Stromal cell of bone marrow (primary cell): Measurements from ENCODE around the gene GIMAP1.

Experiments used
- DNase-seq: peaks from one replicate; pipeline ENCODE4 v3.0.0-alpha.2; 2012; ENCODE audit warnings: low read depth

Gene GIMAP1

DNA sequence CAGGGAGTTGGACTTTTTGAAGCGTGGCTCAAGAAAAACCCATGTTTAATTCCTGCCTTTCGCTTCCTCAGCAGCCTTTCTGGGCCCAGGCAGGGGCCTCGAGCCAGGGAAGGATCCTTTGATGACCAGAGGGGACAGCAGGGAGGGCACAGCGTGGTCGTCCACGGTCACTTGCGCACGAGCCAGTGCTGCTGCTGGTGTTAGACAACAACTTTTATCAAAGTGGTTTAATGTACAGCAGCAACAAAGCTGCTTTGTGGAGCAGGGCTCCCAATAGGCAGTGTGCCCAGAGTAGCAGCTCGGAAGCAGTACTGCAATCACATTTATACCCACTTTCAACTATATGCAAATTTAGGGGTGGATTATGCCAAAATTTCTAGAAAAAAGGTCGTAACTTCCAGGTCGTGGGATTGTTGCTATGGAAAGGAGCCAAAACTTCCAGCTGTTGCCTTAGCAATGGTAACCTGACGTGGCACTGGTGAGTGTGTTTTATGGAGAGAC is 6.1 kb downstream of the GIMAP1 start:
- DNase-seq, result no peak

DNA sequence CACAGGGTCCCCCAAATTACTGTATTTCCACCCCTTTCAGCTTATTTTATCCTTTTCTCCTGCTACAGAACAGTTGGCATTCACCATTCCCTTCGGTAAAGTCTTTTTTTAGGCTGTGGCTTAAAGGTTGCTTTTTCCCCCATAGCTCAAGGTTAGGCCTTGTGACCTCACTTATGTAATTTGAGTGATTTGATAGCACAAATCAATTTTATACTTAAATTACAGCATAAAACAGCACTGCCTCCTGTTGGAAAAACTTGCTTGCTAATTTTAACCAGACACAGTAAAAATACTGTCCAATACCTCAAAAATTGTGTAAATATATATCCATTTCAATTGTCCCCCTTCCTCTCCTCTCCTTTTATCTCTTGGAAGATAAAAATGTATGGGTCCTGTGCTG is 7.1 kb downstream of the GIMAP1 start:
- DNase-seq, result no peak

DNA sequence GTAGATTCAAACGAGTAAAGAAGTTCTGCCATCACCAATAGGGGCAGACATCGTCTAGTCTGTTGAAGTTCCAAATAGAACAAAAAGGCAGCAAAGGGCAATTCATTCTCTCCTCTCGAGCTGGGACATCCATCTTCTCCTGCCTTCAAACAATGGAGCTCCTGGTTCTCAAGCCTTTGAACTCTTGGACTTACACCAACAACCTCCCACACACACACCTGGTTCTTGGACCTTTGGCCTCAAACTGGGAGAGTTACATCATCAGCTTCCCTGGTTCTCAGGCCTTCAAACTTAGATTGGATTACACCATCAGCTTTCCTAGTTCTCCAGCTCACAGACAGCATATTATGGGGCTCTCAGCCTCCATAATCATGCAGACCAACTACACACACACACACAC is 11.0 kb downstream of the GIMAP1 start:
- DNase-seq, result no peak

DNA sequence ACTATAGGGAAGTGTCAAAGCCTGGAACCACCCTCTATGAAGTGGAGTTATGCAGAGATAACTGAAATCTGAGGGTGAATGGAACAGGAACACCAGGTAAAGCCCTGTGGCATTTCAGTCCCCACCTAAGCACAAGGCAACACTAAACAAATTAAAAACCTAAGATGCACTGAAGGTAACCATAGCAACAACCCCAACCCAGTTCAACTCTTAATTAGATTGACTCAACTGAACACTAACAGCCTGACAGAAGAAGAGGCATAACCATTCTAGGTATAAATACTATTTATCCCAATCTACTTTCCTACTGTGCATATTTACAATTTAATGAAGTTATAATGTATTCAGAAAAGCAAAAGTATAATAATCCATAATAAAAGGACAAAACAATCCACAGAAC is 11.6 kb downstream of the GIMAP1 start:
- DNase-seq, result no peak

DNA sequence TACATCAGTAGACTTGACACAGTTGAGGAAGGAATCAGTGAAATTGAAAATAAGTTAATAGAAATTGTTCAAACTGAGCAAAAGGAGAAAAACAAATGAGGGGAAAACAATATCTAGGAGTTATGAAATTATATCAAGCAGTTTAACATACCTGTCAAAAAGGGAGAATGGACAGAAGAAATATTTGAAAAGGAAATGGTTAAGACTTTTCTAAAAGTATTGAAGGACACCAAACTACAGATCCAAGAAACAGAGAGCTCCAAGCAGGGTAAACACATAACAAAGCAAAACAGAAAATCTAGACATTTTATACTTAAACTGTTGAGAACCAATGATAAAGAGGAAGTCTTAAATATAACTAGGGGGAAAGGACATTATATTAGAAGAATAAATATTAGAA is 12.2 kb downstream of the GIMAP1 start:
- no peak for DNase-seq

DNA sequence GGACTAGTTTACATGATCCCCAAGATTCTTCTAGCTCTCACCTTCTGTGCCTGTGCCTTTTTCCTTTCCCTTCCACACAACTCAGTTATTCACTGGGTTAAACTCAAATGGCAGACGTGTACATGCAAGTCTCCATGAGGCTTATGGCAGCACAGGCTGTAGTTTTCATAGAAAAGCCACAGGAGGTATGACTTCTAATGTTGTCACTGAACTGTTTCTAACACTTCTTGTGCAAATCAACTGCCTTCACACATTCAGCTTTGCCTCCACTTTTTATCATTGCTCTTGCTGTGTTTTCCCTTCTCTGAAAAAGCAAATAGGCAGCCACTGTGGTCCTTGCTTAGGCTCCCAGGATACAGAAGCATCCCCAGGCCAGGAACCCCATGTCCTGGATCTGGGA is 15.5 kb downstream of the GIMAP1 start:
- DNase-seq, result no peak

DNA sequence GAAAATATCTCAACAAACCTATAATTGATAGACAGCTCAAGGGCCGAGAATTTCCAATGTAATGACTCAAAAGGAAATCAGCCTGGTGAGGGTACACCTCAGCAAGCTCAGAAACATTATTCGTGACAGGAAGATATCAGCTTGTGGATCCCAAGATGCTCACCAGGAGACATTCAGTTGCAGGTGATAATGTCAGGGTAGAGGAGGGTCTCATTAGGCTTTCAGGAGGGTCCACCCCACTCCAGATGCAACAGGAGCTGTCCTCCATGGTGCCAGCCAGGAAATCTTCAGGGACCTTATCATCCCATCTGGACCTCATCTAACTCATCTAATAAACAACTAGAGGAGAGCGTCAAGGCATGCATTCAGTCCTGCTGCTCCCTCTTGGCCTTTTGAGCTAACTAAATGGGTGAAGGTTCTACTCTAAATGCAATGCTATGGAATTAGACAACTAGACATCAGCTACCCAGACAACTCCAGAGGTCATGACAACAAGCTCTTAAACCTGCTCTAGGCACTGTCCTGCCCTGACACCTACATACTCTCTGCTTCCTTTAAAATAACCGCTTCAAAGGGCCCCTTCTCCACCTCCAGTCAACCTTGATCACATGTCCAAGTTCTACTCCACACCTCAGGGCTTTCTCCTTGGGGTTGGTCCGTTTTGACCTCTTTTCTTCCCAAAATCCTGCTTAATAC is 16.5 kb downstream of the GIMAP1 start:
- DNase-seq, result no peak

DNA sequence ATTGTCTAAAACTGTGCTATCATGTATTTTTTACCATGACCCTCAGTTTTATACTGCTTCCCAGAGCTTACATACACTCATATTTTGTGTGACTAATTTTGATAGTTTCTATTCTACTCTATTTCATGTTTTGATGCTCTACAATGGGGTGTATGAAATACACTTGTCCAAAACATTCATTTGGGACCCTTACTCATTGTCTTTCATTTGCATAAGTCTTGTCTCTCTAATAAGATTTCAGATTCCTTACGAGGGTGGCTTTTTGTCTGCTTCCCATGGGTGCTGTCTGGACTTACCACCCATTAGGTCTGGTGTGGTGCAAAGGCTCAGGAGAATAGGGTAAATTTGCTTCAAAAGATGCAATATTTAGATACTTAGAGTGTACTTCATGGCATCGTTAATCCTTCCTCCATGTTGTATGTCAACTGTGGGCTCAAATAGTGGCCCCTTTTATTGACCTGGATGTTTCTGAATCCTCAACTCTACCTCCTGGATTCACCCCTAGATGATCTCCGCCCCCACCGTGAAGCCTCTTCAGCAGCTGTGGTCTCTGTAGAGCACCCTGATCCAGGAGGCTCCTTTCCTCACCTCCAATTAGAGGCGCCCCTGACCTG is 17.2 kb downstream of the GIMAP1 start:
- no peak for DNase-seq

DNA sequence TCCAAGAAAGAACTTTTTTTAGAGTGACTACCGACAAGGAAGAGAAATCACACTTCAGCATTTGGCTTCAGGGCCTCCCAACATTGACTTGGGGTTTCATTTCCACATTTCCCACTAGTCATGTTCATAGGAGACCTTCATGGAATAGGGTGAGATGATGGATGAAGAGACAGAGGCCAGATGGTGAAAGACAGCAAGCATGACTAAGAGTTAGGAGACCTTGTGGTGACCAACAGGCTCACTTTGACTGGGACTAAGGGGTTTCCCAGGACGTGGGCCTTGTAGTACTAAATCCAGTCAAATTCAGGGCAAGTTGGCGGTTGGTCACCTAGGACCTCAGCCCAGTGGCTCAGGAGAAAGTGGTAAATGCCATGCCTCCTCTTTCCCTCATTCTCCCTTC is 17.8 kb downstream of the GIMAP1 start:
- no peak for DNase-seq

DNA sequence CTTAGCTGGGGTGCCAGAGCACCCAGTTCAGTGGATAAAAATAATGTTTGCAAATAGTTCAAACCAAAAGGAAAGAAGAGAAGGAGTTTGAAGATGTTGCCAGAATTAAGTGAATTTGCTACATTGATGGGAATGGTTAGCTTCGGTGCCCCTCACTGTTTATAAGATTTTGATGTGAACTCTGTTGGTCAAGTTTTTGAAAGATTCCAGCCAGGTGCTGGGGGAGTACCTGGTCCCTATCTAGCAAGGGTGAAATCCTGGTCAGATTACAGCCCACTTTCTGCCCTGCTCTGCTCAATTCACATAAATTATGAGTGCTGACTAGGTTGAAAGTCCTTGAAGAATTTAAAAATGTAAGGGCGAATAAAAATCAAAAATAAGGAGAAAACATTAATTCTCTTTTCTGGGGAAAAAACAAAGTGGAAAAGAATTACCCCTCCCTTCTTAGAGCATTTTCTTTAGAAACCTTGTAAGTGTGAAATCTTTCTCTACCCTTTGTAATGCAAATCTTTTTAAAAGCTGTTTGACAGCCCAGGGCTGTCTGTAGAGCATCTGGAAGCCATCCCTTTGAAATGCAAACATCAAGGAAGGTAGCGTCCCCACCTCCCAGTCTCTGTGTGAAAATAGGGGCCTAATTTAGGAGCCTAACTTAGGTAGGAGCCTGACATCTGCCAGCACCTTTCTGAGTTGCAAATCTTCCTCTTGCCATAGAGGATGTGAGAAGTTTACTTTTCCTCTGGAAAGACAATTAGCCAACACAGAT is 19.4 kb downstream of the GIMAP1 start:
- DNase-seq, result no peak

DNA sequence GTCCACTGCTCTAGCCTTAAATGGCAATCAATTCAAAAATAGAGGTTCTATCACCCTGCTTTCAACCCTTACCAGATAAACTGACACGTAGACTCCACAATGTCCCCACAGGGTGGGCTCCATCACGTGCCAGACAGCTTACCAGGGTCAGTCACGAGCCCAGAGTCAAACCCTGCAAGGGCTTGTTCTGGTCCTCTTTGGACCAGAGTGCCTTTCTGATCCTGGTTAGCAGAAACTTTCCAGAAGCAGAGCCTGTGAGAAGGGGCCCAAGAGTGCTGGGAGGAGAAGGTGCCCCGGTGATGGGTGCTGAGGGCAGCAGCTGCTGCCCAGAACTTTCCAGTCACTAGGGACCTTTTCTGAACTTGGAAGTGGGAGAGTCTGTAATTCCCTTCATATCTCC is 20.5 kb downstream of the GIMAP1 start:
- DNase-seq, result no peak

DNA sequence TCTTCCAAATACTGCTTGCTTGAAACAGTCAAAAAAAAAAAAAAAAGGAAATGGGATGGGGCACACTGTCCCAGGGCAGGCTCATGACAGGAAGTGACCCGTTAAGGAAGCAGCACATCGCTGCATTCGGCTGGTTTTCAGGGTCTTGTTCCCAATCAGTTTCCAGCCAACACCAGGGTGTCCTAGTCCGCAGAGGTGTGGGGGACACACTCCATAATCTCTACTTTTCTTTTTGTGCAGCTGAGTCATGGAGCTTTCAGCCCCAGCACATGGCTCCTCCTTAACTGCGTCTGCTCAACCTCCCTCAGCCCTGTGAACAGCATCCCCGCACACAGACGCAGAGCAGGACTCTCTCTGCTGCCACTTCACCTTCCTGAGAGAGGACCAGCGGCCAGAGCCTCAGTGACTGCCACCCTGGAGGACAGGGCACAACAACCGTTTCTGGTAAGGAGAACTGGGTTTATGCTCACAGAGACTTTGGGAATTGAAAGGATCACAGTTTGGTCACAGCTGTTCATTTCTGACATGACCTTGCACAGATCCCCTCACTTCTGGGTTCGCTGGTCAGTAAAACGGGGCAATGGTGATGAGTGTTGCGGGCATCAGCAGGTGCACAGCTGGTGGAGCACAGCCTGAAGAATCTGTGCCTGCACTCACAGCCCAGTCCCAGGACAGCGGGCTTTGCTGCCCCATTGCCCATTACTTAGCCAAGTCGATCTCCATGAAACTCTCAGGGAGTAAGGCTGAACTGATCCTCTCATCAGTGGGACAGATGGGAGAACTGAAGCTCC is 21.0 kb downstream of the GIMAP1 start, which contains the start of gene GIMAP5:
Gene GIMAP5 (plus strand): TSS at position 154 of the 791 bp plus-strand sequence. CDS start 3,467 bp downstream, outside the sequence.
- DNase-seq, result no peak

DNA sequence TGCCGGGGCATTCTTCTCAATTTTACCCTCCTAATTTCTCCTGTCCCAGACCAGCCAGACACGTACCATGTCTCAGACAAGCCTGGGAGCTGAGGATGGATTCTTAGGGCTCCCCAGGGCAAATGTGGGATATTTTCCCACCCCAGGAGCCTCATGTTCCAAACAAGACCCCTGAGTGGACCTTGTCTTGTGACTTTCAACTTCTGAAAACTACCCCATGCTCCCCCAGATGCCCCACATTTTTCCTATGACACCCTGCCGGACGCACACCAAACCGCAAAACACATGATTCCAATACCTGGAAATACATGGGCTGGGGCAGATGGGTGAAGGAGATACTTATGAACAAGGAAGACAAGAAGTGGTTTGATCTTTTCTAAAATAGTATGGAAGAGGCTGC is 21.7 kb downstream of the GIMAP1 start:
- no peak for DNase-seq

DNA sequence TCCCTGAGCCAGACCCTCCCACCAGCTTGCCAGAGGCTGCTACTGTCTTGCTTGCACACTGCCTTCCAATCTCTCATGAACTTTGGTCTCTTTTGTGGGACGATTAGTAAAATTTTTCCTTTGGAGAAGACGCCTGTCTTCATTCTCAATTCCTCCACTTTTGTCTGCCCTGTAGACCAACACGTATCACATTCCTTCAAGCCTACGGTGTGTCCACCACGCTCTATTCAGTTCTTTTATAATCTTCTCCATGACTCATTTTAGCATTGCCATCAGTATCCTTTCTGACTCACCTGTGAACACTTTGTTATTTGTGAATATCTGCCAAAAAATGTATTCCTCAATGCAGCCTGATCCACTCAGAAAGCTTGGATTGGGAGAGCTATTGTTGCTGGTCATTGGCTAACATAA is 22.2 kb downstream of the GIMAP1 start:
- no peak for DNase-seq

DNA sequence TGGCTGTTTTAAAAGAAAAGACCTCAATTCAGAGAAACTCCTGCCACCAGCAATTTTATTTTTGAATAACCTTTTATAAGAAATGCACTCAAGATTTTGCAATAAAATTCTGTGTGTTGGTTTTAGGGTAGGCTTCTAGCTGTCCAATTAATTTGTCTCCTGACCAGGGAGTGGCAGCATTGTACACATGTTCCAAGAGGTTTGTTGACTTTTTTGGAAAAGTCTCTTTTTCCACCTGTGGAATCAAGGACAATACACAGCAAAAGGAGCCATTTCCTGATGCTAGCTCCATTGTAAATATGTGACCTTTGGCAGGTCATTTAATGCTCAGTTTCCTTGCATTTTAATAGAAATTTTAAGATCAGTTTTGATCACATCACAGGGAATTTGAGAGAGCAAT is 22.6 kb downstream of the GIMAP1 start:
- DNase-seq, result no peak

DNA sequence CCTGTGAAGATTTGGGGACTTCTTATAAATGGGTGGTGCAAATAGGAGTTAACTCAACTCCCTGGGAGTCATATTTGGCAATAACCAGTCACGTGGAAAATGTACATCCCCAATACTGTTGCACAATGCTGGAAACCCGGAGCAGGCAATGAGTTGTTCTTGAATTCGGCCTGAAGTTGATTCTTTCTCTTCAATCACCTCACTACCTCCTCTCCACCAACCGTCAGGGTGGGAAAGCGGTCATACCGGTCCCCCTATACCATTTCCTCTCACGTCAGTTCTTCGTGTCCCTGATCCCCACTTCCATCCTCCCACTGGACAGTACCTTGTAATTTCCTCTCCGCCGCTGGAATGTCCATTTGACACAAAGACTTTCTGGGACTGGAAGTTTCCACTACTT is 23.6 kb downstream of the GIMAP1 start:
- DNase-seq, result no peak

DNA sequence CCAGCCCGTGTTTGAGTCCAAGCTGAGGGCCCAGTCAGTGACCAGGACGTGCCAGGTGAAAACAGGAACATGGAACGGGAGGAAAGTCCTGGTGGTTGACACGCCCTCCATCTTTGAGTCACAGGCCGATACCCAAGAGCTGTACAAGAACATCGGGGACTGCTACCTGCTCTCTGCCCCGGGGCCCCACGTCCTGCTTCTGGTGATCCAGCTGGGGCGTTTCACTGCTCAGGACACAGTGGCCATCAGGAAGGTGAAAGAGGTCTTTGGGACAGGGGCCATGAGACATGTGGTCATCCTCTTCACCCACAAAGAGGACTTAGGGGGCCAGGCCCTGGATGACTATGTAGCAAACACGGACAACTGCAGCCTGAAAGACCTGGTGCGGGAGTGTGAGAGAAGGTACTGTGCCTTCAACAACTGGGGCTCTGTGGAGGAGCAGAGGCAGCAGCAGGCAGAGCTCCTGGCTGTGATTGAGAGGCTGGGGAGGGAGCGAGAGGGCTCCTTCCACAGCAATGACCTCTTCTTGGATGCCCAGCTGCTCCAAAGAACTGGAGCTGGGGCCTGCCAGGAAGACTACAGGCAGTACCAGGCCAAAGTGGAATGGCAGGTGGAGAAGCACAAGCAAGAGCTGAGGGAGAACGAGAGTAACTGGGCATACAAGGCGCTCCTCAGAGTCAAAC is 26.0 kb downstream of the GIMAP1 start:
- no peak for DNase-seq

DNA sequence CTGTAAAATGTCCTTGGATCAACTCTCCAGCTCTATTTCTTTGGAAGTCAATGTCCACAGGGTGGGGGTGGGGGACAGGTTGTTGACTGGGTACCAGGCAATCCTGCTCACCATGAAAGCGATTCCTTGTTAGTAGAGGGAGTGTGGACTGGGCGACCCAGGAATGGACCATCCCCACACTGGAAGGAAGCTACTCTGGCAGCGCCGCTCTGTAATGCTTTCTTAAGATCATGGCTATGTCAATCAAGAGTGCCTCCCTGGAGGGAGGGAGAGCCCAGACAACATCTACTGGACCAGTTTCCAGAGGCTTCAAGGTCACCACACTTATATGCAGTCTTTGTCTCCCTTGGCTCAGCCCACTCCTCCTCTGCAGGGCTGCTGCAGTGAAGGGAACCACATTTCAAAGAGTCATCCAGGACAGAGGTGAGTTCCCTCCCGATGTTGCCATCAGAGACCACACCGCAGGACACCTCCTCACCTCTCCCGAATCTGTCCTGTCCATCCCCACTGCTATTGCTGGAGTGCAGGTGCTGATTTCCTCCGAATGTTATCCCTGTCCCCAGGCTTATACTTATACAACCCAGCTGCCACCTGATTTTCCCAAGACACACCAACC is 27.7 kb downstream of the GIMAP1 start:
- no peak for DNase-seq

DNA sequence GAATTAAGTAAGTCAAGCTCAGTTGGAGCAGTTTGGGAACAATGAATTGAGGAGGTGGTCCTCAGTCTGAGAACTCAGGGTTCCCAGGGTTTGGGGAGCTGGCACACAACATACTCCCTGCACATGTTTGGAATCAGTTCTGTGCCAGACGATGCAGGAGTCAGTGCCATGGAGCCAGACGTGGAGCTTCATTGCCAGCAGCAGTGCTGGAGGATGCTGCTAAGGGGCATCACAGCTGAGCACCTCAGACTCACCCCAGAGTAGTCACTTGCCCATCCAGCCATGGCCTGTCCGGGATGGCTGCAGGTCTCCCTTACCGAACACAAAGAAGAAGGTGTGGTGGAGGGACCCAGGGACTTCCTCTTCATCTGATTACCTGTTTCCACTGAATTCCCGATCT is 28.7 kb downstream of the GIMAP1 start:
- DNase-seq, result no peak

DNA sequence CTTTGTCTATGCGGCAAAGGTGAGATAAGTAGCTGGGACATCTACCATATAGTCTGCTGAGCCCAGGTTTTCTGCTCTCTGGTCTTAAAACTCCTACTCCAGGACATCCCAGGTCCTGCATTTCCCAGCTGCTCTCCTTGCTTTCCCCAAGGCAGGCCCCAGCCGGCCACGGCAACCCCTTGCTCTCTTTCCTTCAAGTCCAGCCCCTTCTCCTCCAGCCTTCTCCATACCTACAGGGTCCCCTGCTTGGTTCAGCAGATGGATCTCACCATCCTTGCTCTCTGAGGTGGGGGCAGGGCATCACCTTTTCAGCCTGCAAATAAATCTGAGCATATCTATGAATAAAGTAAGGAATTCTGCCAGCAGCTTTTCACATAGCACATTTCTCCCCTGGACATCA is 29.5 kb downstream of the GIMAP1 start:
- no peak for DNase-seq

DNA sequence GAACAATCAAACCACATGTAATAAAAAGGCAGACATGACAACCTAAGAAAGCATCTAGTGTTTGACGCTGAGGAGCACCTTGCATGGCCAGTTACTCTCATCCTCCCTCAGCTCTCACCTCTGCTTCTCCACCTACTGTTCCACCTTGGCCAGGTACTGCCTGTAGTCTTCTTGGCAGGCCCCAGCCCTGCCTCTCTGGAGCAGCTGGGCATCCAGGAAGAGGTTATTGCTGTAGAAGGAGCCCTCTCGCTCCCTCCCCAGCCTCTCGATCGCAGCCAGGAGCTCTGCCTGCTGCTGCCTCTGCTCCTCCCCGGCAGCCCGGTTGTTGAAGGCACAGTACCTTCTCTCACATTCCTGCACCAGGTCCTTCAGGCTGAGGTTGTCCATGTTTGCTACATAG is 30.5 kb downstream of the GIMAP1 start:
- DNase-seq, result no peak
